NB4 (cell line): Measurements from ENCODE around the gene MEN1.

Experiments
- DNase-seq: peaks from one replicate; pipeline ENCODE4 v3.0.0; 2010; ENCODE audit warnings: low read depth
- H3K4me3 ChIP-seq: one replicate; pipeline ENCODE4 v1.5.1; 2011; ENCODE audit warnings: mild to moderate bottlenecking, low read depth, low read length, moderate library complexity
- CTCF ChIP-seq: IDR thresholded peaks from one replicate; pipeline ENCODE4 v1.5.1; 2012; ENCODE audit warnings: low read depth, low read length
- MAX ChIP-seq: IDR thresholded peaks from 2 replicates; pipeline ENCODE4 v1.6.1; 2011; ENCODE audit warnings: low read depth, low read length
- MYC ChIP-seq: IDR thresholded peaks from 2 replicates; pipeline ENCODE4 v1.6.1; 2011; ENCODE audit warnings: low read depth, low read length
- POLR2A ChIP-seq: IDR thresholded peaks from 2 replicates; pipeline ENCODE4 v1.6.1; 2011; ENCODE audit warnings: mild to moderate bottlenecking; ENCODE audit not compliant: insufficient read length; ENCODE audit errors: extremely low read depth

The MEN1 gene

GRCh38 chr11:64787526-64788320 lies 22.6 kb downstream of the MEN1 start:
- peak; percentile 76 for DNase-seq
- TF ChIP-seq MAX (no peak), CTCF (peak; percentile 91)
- H3K4me3 ChIP-seq: no peak overlapping the region

- no peak for DNase-seq
- no peak for TF ChIP-seq POLR2A
- no peak for TF ChIP-seq CTCF
- no peak for TF ChIP-seq MAX
- no peak for TF ChIP-seq MYC
- H3K4me3 ChIP-seq: no peak overlapping the region
Observed at GRCh38 chr11:64786308-64786707, 24.0 kb downstream of the MEN1 start.

- H3K4me3 ChIP-seq: no peak overlapping the region
- TF ChIP-seq CTCF: no peak
- TF ChIP-seq MAX: no peak
- TF ChIP-seq POLR2A: no peak
- no peak for TF ChIP-seq MYC
- no peak for DNase-seq
Observed at GRCh38 chr11:64784813-64785581, 25.4 kb downstream of the MEN1 start.

GRCh38 chr11:64778473-64779298 lies 31.7 kb downstream of the MEN1 start, which contains the start of gene SF1:
SF1 (minus strand) TSS chr11:64778542; CDS start chr11:64778392, 150 bp downstream.
- DNase-seq: peak; percentile 100
- TF ChIP-seq CTCF (no peak), POLR2A (peak; percentile 81), MAX (peak; percentile 43; the same call in 1 of the 2 replicates), MYC (peak; percentile 66)
- peak within 1 kb of the TSS; percentile 91 for H3K4me3 ChIP-seq

GRCh38 chr11:64778223-64778472 lies 32.2 kb downstream of the MEN1 start:
- no peak for TF ChIP-seq MAX
- TF ChIP-seq CTCF: no peak
- no peak for TF ChIP-seq POLR2A
- no peak for TF ChIP-seq MYC
- H3K4me3 ChIP-seq: peak overlapping the region; percentile 60
- DNase-seq: no peak
